Measurements from ENCODE around the gene MYH16. TPM values are rescaled to one million over a fixed set of nuclear protein-coding genes. Genes with fewer than 3 reads are reported as not detected.

The MYH16 gene
- total RNA-seq, 3 donors from 2014 or later = not detected

- Histone ChIP-seq H3K27me3 (no peaks in the 10 kb centered on the region), H3K27ac (no peak overlapping the region), H3K9me3 (peaks cover 12% of the 10 kb centered on the region in 2 donors), H3K4me1 (no peaks in the 10 kb centered on the region), H3K36me3 (no peaks in the 10 kb centered on the region), H3K4me3 (no peak overlapping the region)
- TF ChIP-seq CTCF (IDR thresholded peaks at IDR 0.05) (no peak), POLR2A (IDR thresholded peaks at IDR 0.05) (no peak), POLR2AphosphoS5 (IDR thresholded peaks at IDR 0.05) (no peak)
- intact Hi-C loops (cut with DNase I; ENCODE audit: low total_unique reads) = no loop called here
- DNase-seq (ENCODE audit: low spot score in 2 of 2) = no peak
Measured at GRCh38 chr7:99308461-99309074, 35.9 kb downstream of the MYH16 start.

GRCh38 chr7:99309111-99309510 lies 36.5 kb downstream of the MYH16 start:
- TF ChIP-seq POLR2AphosphoS5 (IDR thresholded peaks at IDR 0.05) (no peak), POLR2A (IDR thresholded peaks at IDR 0.05) (no peak), CTCF (IDR thresholded peaks at IDR 0.05) (no peak)
- no peaks in the 10 kb centered on the region for H3K27me3 ChIP-seq
- H3K4me1 ChIP-seq = no peaks in the 10 kb centered on the region
- peaks cover 12% of the 10 kb centered on the region in 2 donors for H3K9me3 ChIP-seq
- no peak overlapping the region for H3K27ac ChIP-seq
- intact Hi-C loops (cut with DNase I; ENCODE audit: low total_unique reads) = no loop called here
- DNase-seq (ENCODE audit: low spot score in 2 of 2) = no peak
- no peak overlapping the region for H3K4me3 ChIP-seq
- H3K36me3 ChIP-seq = no peaks in the 10 kb centered on the region

GRCh38 chr7:99310004-99310403 lies 37.4 kb downstream of the MYH16 start:
- TF ChIP-seq POLR2A (IDR thresholded peaks at IDR 0.05) = no peak
- no peak for TF ChIP-seq POLR2AphosphoS5 (IDR thresholded peaks at IDR 0.05)
- intact Hi-C loops (cut with DNase I; ENCODE audit: low total_unique reads) = loop anchor here (10.0 kb wide), 1 partner anchor 275 kb away; no protein-coding TSS in a partner anchor
- H3K4me1 ChIP-seq = no peaks in the 10 kb centered on the region
- peaks cover 12% of the 10 kb centered on the region in 2 donors for H3K9me3 ChIP-seq
- H3K36me3 ChIP-seq = no peaks in the 10 kb centered on the region
- H3K4me3 ChIP-seq = no peak overlapping the region
- no peak overlapping the region for H3K27ac ChIP-seq
- no peak for DNase-seq (ENCODE audit: low spot score in 2 of 2)
- no peaks in the 10 kb centered on the region for H3K27me3 ChIP-seq

GRCh38 chr7:99311702-99312101 lies 39.1 kb downstream of the MYH16 start:
- DNase-seq (ENCODE audit: low spot score in 2 of 2) = no peak
- no peak overlapping the region for H3K27ac ChIP-seq
- no peaks in the 10 kb centered on the region for H3K4me1 ChIP-seq
- intact Hi-C loops (cut with DNase I; ENCODE audit: low total_unique reads) = loop anchor here (10.0 kb wide), 1 partner anchor 277 kb away; no protein-coding TSS in a partner anchor
- TF ChIP-seq CTCF (IDR thresholded peaks at IDR 0.05) (peak in 1 of 3 donors; percentile 14), POLR2A (IDR thresholded peaks at IDR 0.05) (no peak)
- no peak overlapping the region for H3K4me3 ChIP-seq
- H3K36me3 ChIP-seq = no peaks in the 10 kb centered on the region
- H3K9me3 ChIP-seq = peaks cover 12% of the 10 kb centered on the region in 2 donors
- H3K27me3 ChIP-seq = no peaks in the 10 kb centered on the region

- no peak overlapping the region for H3K27ac ChIP-seq
- H3K4me1 ChIP-seq = no peaks in the 10 kb centered on the region
- H3K9me3 ChIP-seq = peaks cover 12% of the 10 kb centered on the region in 2 donors
- no peaks in the 10 kb centered on the region for H3K36me3 ChIP-seq
- no peak overlapping the region for H3K4me3 ChIP-seq
- intact Hi-C loops (cut with DNase I; ENCODE audit: low total_unique reads) = loop anchor here (10.0 kb wide), 1 partner anchor 278 kb away; no protein-coding TSS in a partner anchor
- peak; percentile 52 to 71 for DNase-seq (ENCODE audit: low spot score in 2 of 2)
- peak in 1 of 3 donors; percentile 24 for TF ChIP-seq POLR2AphosphoS5 (IDR thresholded peaks at IDR 0.05)
- peak; percentile 62 to 84 (median 77) for TF ChIP-seq CTCF (IDR thresholded peaks at IDR 0.05)
- TF ChIP-seq POLR2A (IDR thresholded peaks at IDR 0.05) = no peak
- H3K27me3 ChIP-seq = no peaks in the 10 kb centered on the region
Measured at GRCh38 chr7:99312316-99313203, 39.9 kb downstream of the MYH16 start.
